Activated CD4-positive, alpha-beta T cell treated with anti-CD3 and anti-CD28 coated beads, Interleukin-2, Interleukin-6, amounts not matched to agents 100 ng/mL and 50 ng/mL, durations not matched to agents 16 hours and 8 hours (primary cell): ENCODE data around the gene ST8SIA4.
A peak's percentile ranks its signal among the peaks of the same experiment; 100 is the strongest.

Source experiments
- DNase-seq: peaks from one replicate; pipeline ENCODE4 v3.0.0-alpha.2; 2020

The ST8SIA4 gene, protein sequence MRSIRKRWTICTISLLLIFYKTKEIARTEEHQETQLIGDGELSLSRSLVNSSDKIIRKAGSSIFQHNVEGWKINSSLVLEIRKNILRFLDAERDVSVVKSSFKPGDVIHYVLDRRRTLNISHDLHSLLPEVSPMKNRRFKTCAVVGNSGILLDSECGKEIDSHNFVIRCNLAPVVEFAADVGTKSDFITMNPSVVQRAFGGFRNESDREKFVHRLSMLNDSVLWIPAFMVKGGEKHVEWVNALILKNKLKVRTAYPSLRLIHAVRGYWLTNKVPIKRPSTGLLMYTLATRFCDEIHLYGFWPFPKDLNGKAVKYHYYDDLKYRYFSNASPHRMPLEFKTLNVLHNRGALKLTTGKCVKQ

DNA sequence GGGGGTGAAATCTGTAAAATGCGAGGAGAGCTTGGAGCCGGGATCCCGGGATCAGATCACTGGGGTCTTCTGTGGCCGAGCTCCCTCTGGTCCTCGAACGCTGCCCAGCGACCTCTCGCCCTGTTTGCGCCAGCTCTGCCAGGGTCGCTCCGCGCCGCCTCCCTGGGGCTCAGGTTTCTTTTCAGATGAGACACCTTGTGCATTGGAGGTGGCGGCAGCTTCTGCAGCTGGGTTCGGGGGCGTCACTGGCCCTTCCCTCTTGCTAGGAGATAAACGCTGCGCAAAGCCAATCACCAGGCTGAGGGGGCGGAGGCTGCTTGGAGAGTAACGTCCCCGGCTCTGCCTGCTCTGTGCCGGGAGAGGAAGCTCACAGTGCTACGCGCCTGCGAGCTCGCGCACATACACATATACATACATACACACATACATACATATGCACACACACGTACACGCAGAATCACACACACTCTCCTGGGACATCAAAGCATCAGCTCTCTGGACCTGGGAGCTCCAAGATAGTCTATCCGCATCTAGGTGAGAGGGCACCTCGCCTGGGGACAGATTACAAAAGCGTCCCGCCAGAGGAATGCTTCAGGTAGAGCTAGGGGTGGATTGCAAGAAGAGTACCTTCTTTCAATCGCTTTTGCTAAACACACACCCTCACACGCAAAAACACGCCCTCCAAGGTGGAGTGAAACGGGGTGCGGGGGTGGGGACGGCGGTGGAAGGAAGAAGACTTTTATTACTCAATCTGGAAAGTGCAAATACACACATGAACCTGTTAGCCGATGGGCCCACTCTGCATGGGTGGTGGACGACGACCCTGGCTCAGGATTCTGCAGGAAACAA, at the start of gene ST8SIA4:
Gene ST8SIA4 (minus strand): TSS at position 244 of the 849 bp plus-strand sequence. CDS start 327 bp downstream, outside the sequence.
- DNase-seq = peak; percentile 96

DNA sequence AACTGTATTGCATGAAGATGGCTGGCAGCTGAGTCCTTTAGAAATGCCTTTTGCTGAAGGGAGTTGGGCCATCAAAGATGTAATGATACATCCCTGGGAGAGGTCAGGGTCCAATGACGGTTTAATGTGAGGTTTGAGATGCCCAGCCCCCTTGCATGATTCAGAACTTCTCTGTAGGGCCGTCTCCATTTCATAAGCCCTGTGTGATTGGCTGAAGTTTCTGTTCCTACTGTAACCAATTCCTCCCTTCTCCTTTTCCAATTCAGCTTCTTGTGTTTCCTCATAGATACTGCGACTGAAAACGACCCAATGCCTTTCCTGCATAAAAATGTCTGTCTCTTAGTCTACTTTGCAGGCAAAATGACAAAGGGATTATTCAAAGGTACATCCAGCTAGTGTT, 47.9 kb upstream of the ST8SIA4 start:
- DNase-seq = no peak

DNA sequence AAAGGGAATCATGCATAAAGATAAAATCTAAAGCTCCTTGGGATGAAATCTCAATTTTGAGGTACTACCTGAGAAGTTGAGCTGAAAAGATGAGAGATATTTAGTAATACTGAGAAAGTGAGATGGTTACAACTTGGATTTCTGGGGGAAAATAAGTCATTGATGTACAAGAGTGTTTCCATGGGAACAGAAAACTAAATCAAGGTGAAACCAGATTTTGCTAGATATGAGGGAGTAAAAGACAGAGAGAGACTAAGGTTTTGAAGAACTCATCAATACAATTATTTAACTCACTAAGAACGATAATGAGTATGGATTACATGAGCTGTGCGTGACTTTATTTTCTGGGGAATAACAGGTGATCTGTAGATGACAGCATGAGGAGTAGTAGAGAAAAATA, 10.2 kb upstream of the ST8SIA4 start:
- peak; percentile 49 for DNase-seq

DNA sequence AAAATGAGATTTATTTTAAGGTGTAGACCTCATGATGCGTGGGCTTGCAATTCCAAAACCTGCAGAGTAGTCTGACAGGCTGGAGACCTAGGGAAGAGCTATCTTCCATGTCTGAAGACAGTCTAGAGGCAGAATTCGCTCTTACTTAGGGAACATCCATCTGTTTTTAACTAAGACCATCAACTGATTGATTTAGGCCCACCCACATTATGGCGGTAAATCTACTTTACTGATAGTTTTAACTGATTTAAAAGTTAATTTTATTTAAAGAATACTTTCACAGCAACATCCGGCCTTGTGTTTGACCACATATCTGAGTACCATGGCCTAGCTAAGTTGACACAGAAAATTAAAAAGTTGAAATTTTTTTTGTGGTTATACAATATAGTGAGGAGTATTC, 6.0 kb upstream of the ST8SIA4 start:
- DNase-seq = no peak

DNA sequence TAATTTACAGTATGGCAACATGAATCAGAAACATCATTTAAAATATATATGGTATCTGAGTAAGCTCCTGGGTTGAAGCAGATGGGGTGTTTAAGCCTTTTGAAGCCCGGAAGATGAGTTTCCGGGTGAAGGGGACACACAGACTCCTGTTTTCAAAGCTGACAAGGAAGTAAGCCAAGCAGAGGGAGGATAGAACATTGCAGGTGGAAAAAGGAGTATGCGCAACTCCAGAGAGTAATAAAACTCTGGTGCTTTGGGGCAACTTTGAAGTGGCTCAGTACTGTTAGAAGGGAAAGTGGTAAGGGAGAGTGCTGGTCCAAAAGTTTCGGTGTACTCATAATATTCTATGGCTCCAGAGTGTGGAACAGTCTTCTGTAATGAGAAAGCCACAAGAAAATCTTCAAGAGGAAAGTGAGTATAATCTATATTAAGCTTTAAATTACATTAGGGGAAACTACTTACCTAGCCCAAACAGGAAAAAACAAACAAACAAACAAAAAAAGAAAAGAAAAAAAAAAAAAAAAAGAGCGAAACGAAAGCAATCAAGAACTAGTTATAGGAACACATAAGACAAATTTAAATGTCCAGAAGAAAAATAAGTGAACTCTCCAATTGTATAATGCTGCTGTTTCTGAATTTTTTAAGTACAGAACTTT, 2.3 kb upstream of the ST8SIA4 start:
- peak; percentile 58 for DNase-seq

DNA sequence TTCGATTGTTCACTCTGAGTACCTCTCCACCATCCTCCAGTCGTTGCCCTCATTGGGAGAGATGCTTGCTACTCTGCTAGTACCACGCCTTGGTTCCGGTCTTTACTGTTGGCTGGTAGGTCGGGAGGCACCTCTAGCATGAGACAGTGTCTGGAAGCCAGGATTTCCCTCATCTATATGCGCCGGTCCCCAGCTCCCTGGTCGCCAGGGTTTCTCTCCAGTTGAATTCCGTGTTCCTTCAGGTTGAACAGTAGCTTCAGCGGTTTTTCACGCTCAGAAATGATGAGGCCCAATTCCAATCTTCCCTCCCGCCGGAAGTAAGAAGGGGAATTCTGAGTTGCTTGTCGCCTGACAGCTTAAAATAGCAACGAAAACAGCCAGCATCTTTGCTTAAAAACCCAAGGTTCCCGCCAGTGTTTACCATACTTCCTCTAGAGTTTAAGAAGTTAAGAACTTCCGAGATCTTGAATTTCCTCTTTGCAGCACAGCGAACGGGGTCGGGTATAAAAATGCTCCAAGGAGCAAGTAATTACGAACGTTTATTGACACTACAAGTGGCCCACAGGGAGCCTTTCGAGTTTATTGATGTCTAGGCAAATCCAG, 1.3 kb upstream of the ST8SIA4 start:
- DNase-seq = peak; percentile 84

DNA sequence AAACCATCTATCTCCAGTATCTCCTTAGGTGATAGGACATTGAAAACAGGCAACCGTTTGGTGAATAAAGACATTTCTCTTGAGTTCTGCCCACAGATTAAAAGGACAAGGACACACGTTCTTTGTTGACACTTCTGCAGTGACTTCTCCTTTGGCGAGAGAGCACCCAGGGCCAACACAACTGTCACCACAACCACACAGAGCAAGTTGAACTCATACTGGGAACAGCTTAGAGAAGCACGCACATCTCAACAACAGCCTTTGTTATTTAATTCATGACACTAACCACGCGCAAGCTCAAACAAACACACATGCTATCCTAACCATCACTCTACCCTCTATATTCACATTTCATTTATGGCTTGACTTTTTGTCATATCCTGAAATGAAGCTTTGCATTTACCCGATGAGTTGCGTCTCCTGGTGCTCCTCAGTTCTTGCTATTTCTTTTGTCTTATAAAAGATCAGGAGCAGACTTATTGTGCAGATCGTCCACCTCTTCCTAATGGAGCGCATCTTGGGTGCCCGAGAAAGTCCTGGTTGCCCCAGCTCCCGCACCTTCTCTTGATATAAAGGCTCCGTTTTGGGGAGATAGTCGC, 543 bp downstream of the ST8SIA4 start:
- DNase-seq = peak; percentile 69

DNA sequence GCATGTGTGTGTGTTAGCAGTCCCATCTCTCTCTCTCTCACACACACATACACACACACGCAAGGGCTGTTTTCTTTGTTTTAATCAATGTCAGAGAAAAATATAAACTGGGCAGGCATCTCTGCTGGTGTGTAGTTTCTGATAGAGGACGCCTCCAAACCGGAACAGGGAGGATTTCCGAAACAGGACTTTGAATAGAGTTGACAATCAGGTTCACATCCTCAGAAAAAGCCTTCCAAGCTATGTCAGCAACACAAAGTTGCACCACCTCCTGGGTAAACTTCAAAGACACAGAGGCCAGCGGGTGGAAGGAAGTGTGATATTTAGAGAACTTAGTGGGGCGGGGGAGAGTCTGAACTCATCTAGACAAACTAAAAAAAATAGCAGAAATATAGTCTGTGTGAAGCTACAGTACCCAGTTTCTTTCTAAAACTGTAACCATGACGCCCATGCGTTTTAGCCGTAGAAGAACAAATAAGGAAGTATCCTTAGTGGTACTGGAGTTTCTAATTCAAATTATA, 1.2 kb downstream of the ST8SIA4 start:
- DNase-seq = peak; percentile 77

DNA sequence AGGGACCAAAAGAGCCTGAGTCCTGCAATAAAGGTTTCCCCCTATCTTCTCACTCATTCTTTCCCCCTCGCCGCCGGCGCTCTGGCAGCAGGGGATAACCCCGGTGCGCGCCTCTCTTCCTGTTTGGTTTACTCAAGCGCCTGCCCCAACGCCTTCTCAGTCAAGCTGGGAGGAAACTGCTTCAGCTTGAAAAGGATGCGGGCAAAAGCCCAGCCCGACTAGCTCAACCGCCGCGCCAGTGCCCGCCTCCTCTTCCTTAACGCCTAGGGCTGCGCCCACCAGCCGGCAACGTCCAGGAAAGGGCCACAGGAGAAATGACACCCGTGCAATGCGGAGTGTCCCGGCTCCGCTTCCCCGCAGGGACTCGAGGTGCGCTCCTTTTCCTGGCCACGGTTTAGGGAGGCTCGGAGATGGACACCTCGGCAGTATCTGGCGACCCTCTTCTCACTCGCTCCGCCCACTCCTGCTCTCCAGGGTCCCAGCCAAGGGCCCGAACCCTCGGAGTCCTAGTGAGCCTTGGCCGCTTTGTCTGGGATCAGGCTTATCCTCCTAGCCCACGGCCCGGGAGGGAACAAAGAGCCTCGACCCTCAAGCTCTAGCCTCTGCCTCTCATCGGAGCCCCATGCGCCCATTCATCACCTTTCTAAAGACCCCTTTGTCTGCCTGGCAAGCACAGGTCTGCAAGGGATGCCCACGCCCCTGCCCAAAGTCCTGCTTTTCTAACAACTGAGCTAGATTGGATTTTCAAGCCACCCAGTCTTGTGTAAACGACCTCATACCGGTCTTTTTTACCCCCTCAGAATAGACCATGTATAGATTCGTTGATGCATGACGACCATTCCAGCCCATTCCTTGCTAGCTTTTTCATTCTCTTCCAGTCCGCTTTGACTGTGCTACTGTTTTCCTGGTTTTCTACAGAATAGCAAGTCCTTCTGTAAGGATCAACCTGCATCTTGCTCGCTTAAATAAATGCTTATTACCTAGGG, 2.0 kb downstream of the ST8SIA4 start:
- DNase-seq = peak; percentile 97

DNA sequence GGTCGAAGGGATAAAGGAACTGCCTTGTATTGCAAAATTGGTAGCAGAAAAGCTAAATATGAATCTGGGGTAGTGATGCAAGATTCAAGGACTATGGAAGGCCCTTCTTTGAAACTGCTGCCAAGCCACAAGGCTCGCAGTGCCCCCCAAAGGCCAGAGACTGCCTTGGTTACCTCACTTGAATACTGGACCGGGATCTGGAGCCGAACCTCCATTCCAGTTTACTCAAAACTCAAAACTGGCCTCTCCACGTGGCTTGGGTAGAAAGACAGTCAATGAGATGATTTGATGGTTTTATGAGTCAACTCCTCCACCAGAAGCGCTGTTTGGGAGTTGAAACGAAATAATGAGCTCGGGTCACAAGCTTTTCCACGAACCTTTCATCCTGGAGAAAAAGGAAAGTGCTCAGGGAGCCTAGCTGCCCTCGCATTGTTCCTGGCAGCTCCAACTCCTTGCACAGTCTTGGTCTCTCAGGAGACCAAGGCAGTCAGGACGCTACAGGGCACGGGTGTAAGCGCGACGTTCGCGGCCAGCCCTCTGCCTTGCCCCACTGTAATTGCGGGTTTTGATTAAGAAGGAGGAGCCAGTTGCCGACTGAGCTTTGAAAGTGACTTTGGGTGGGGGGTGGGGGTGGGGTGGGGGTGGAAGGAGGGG, 2.8 kb downstream of the ST8SIA4 start:
- DNase-seq = peak; percentile 81

DNA sequence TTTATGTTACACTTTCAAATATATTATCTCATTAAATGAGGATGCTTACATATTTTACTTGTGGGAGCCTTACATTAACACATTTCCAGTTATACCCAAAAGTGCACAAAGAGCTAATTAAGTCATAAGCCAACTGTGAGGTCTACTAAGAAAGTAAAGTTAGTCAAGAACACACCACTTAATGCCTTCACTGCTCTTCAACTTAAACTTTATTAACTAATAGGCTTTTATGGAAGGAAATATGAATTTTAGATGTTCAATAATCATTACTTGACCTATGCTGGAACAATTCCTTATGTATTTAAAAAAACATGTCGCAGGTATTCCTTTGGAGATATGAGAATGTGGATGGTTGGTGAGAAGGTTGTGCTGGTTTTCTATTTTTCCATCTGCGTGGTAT, 3.4 kb downstream of the ST8SIA4 start:
- DNase-seq = no peak

DNA sequence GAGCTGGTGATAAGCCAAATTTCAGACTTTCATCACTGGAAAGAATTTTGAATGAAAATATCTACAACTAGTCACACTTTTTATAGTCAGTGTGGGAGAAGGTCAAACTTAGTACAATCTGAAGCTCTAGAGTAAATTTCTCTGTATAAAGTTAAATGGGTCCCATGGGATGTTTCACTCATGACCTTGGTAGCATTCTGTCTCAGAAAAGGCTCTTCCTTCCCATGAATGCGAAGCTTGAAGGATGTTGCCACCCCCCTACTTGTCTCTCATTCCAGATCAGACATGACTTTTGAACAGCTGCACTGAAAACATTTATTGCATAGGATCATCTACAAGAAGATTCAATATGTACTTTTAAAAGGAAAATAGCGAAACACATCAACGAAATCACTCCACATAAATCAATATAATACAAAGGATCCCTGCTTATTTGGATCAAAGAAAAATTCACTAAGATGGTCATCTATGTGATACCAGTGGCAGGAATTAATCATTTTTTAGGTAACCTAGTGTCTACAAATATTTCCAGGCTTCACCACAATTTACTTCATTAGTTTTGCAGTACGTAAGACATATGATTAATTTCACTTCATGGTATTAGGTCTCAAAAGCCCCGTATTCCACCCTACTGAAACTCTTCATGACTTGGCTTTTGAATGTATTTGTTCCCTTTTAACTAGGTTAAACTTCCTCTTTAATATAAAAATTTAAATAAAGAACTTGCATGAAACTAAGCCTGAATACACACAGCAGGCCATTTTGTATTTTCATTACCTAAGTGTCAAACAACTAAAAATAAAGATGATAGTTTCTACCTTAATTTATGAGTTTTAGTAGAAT, 4.4 kb downstream of the ST8SIA4 start:
- DNase-seq = no peak

DNA sequence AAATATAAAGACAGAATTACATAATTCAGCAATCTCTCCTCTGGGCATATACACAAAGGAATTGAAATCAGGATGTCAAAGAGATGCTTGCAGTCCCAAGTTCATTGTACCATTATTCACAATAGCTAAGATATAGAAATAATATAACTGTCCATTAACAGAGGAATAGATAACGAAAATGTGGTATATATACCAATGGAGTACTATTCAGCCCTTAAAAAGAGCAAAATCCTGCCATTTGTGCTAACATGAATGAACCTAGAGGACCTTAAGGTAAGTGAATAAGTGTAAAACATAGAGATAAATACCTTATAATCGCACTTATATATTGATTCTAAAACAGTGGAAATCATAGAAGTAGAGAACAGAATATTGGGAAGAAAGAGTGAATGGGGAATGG, 7.0 kb downstream of the ST8SIA4 start:
- DNase-seq = no peak

DNA sequence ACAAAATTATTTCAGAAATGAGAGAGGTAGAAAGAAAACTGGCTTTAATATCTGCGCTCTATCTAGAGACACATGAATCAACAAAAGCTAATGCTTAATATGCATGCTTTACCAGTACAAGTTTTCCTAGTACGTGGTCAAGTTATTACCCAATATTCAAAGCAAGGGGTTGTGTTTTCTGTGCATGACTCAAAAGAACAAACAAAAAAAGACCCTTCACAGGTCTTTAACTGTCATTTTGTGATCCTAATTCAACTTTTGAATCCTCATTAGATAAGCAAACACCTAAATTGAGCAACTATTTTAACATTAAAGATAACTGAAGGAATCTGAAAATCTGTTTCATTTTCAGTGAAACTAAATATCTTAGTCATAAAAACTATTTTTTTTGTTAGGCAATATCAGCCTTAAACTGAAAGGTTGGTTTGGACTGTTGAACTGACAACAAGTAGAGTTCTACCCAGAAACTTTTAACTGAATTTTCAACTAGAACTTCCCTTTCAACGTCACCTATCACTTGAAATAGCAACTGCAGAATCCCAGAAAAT, 12.5 kb downstream of the ST8SIA4 start:
- peak; percentile 76 for DNase-seq

DNA sequence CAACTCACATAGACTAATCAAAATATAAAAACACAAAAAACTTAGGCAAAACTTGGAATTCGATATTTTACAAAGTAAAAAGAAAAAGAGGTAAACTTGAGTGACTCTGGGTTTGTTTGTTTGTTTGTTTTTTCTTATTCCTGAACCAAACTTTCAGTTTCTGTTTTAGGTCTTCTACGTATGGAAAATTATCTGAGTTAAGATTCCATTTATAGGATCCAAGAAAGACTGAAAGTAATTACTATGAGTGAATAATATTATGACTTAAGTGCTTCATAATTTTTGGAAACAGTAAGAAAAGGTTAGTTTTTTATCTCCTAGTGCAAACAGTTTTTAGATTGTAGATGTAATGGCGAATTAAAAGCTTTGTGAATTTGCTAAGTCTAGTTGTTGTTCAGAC, 13.2 kb downstream of the ST8SIA4 start:
- no peak for DNase-seq

DNA sequence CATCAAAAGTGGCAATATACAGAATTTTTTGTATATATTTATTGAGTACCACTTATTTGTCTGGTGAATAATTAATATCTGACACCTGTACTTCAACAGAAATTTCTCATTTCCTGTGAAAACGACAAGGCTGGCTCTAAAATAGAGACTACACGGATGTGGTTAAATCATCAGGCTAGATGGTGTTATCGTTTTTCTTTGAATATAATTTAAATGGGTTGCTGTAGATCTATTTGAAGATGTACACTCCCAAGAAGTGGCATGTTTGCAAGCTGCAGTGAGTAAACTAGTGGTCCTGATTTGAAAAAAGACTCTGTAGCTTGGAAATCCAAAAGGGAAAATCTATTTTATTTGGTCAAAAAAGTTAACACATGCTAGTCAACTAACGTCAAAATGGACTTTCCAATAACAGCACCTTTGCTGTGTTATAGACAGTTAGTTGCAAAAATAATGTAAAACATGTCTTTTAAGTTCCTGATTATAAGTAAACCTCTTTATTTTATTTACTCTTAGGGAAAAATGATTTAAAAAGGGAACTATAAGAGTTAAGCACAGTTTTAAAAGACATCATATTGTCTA, 13.8 kb downstream of the ST8SIA4 start:
- DNase-seq = peak; percentile 67

DNA sequence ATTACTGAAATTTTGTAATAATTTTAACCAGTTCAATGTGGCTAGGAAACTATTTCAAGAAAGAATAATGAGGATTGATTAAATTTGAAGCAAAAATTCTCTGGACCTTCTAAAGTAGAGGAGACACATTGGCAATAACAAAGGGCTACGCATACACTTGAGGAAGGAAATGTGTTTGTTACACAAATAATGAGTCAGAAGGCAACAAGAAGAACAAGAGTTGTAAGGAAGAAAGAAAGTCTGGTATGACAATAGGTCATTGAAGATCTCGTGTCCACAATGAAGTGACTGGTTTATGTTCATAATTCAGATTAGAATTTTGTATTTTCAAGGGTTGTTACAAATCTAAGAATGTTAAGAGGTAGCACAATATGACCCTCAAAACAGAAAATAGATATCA, 25.8 kb downstream of the ST8SIA4 start:
- DNase-seq = no peak

DNA sequence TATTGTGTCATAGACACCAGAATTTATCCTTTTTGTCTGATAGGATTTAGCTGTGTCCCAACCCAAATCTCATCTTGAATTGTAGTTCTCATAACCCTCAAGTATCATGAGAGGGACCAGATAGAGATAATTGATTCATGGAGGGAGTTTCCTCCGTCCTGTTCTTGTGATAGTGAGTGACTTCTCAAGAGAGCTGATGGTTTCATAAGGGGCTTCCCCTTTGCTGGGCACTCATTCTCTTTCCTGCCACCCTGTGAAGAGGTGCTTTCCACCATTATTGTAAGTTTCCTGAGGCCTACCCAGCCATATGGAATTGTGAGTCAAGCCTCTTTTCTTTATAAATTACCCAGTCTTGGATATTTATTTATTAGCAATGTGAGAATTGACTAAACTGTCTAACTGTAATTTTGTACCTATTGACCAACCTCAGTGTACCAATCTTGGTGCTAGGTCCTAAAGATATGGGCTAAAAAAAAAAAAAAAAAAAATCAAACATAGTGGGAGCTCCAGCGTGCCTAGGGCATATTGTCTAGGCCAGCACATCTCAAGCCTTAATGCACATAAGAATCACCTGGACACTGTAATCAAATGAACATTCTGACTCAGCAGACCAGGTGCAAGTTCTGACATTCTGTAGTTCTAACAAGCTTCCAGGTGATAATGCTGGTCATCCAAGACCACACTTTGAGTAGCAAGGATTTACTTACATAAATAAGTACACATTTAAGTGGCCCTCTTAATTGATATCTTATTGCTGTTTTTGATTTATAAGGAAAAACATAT, 30.5 kb downstream of the ST8SIA4 start:
- DNase-seq = peak; percentile 60
